ENCODE measurements around the gene PIEZO1. TPM values are rescaled to one million over a fixed set of nuclear protein-coding genes. Genes with fewer than 3 reads are reported as not detected.

PIEZO1 gene
- total and polyA plus RNA-seq, 2 donors (not counting 3 experiments of a cell fraction or from before 2014, with no cell fraction given), result 298 to 322 TPM

DNA sequence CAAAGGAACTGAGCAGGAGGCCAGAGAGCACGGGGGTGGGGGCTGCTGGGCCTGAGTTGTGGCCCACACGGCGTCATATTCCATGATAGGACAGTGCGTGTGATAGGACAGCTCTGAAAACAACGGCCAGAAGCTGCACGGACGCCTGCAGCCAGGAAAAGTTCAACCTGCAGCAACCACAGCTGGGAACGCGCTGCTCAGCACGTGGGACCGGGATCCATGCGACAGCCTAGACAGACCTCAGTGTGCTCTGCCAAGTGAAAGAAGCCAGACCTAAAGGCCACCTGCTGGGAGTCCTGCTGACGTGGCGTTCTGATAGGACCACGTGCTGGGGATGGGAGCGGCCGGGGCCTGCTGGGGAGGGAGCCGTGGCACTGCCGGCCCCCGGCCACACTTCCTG is 57.1 kb downstream of the PIEZO1 start:
- BruUV-seq (replicated peaks), result no TSS peak
- no peak overlapping the region for H3K4me2 ChIP-seq (ENCODE audit: insufficient read depth, low read length)
- no peaks in the 10 kb centered on the region for H4K20me1 ChIP-seq (replicated peaks; ENCODE audit: control insufficient read depth, extremely low read depth, insufficient read depth, low read length)
- H2AFZ ChIP-seq (ENCODE audit: low read depth, low read length), result no peak overlapping the region
- no peak overlapping the region for H3K9ac ChIP-seq (replicated peaks; ENCODE audit: extremely low read depth, insufficient read depth, low read length)
- H3K9me3 ChIP-seq (replicated peaks; ENCODE audit: control insufficient read depth, insufficient read depth, low read length), result no peaks in the 10 kb centered on the region
- no peaks in the 10 kb centered on the region for H3K4me1 ChIP-seq (ENCODE audit: control insufficient read depth, extremely low read depth, insufficient read depth, low read length)
- TF ChIP-seq POLR2A (IDR thresholded peaks at IDR 0.05; ENCODE audit: low read depth, low read length) (no peak), GATA2 (IDR thresholded peaks at IDR 0.05; ENCODE audit: insufficient read depth, insufficient read length, low read depth, low read length) (no peak), FOS (IDR thresholded peaks at IDR 0.05; ENCODE audit: borderline replicate concordance, insufficient read depth, low read length) (no peak), POLR2AphosphoS5 (IDR thresholded peaks at IDR 0.05; ENCODE audit: insufficient read depth, low read depth, low read length) (no peak), EZH2 (IDR thresholded peaks at IDR 0.05; ENCODE audit: borderline replicate concordance, low read depth, low read length, severe bottlenecking) (no peak), JUN (IDR thresholded peaks at IDR 0.05; ENCODE audit: borderline replicate concordance, insufficient read depth, insufficient read length, low read depth) (no peak), MYC (IDR thresholded peaks at IDR 0.05; ENCODE audit: low read depth, low read length) (no peak)
- TF ChIP-seq, protein P1, sequence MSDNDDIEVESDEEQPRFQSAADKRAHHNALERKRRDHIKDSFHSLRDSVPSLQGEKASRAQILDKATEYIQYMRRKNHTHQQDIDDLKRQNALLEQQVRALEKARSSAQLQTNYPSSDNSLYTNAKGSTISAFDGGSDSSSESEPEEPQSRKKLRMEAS (IDR thresholded peaks at IDR 0.05; ENCODE audit: insufficient read depth, insufficient read length), result no peak
- TF ChIP-seq, protein P2, sequence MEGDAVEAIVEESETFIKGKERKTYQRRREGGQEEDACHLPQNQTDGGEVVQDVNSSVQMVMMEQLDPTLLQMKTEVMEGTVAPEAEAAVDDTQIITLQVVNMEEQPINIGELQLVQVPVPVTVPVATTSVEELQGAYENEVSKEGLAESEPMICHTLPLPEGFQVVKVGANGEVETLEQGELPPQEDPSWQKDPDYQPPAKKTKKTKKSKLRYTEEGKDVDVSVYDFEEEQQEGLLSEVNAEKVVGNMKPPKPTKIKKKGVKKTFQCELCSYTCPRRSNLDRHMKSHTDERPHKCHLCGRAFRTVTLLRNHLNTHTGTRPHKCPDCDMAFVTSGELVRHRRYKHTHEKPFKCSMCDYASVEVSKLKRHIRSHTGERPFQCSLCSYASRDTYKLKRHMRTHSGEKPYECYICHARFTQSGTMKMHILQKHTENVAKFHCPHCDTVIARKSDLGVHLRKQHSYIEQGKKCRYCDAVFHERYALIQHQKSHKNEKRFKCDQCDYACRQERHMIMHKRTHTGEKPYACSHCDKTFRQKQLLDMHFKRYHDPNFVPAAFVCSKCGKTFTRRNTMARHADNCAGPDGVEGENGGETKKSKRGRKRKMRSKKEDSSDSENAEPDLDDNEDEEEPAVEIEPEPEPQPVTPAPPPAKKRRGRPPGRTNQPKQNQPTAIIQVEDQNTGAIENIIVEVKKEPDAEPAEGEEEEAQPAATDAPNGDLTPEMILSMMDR (IDR thresholded peaks at IDR 0.05; ENCODE audit: extremely low read depth in 1 of 2, insufficient read depth in 1 of 2, low read depth in 1 of 2, low read length in 2 of 2), result no peak
- H3K36me3 ChIP-seq (ENCODE audit: control insufficient read depth in 2 of 2, extremely low read depth in 1 of 2, insufficient read depth in 2 of 2, low read length in 2 of 2), result peaks cover 19 to 71% of the 10 kb centered on the region in 2 experiments
- H3K4me3 ChIP-seq (replicated peaks in 1 of 3; ENCODE audit: insufficient read depth in 1 of 3, low read depth in 1 of 3, low read length in 3 of 3), result no peak overlapping the region
- no peaks in the 10 kb centered on the region for H3K9me1 ChIP-seq (replicated peaks; ENCODE audit: control insufficient read depth, extremely low read depth, insufficient read depth, low read length)
- no peaks in the 10 kb centered on the region for H3K27me3 ChIP-seq (ENCODE audit: control insufficient read depth in 2 of 2, insufficient read depth in 2 of 2, low read length in 2 of 2)
- ChIA-PET CTCF (interaction anchor here (1.2 kb wide), 1 partner anchor 10 kb away, joined by 3 read pairs; no protein-coding TSS in a partner anchor), POLR2A (no interaction called here)
- H3K79me2 ChIP-seq (ENCODE audit: control insufficient read depth, insufficient read depth, low read length), result peaks cover 2% of the 10 kb centered on the region
- dilution Hi-C loops (cut with MboI; ENCODE audit: extremely low pct_ligation_motif_present, low sequenced_read_pairs), result no loop called here
- intact Hi-C loops (cut with micrococcal nuclease), result no loop called here
- FAIRE-seq (no peak), DNase-seq (ENCODE audit: low read depth, low spot score) (no peak)
- H3K27ac ChIP-seq (ENCODE audit: insufficient read depth, low read depth, low read length), result no peak overlapping the region
